HUES6 (cell line): Measurements from ENCODE around the gene SLC24A1.

Experiments used
- H3K27ac ChIP-seq: 2 replicates; pipeline ENCODE4 v1.7.0; 2013; ENCODE audit warnings: low read depth, mild to moderate bottlenecking, low read length, inconsistent platforms
- H3K27me3 ChIP-seq: 2 replicates; pipeline ENCODE4 v1.6.1; 2013; ENCODE audit warnings: low read length; ENCODE audit not compliant: control insufficient read depth, insufficient read depth
- H3K36me3 ChIP-seq: 2 replicates; pipeline ENCODE4 v1.6.1; 2013; ENCODE audit warnings: low read length; ENCODE audit not compliant: control insufficient read depth, insufficient read depth
- H3K4me1 ChIP-seq: 2 replicates; pipeline ENCODE4 v1.6.1; 2013; ENCODE audit warnings: low read length; ENCODE audit not compliant: control insufficient read depth, insufficient read depth
- H3K4me3 ChIP-seq: 2 replicates; pipeline ENCODE4 v1.5.1; 2013; ENCODE audit warnings: low read depth, low read length
- H3K9ac ChIP-seq: one replicate; pipeline ENCODE4 v1.6.1; 2013; ENCODE audit warnings: mild to moderate bottlenecking, low read length
- H3K9me3 ChIP-seq: 2 replicates; pipeline ENCODE4 v1.6.1; 2013; ENCODE audit warnings: low read depth, low read length; ENCODE audit not compliant: control insufficient read depth, insufficient read depth

The SLC24A1 gene

DNA sequence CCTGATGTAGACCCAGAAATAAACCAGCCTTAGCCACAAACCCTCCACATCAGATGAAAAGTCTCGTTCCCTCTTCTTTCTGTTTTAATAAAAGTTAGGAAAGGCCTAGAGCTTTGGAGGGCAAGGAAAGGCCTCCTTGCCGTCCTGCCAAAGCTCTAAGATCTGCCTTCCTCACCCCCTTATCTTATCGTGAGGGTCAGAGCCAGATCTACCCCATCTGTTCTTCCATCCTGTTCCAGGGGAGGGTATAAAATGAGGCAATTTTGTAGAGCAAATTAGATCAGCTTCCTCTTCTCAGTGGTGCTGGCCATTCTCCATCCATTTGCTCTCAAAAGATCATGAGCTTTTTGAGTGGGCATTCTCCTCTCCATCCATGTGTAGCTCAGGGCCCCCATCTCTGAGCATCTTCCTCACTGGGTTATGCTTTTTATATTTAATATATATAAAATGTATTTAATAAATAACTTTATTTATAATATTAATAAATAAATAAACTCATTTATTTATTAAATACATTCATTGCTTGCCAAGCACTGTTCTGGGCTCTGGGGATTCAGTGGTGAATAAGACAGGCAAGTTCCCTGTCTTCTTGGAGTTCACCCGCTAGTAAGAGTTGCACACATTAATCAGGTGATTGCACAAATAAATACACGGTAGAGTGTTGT, 2.0 kb upstream of the SLC24A1 start:
- no peak overlapping the region for H3K27ac ChIP-seq
- H3K4me3 ChIP-seq: no peak overlapping the region
- H3K36me3 ChIP-seq: 0 out of 2 replicates have a peak, but pooled peaks cover 4% of the 10 kb centered on the region
- no peak overlapping the region for H3K9ac ChIP-seq
- no peaks in the 10 kb centered on the region for H3K9me3 ChIP-seq
- peaks cover 16% of the 10 kb centered on the region for H3K4me1 ChIP-seq
- no peaks in the 10 kb centered on the region for H3K27me3 ChIP-seq

DNA sequence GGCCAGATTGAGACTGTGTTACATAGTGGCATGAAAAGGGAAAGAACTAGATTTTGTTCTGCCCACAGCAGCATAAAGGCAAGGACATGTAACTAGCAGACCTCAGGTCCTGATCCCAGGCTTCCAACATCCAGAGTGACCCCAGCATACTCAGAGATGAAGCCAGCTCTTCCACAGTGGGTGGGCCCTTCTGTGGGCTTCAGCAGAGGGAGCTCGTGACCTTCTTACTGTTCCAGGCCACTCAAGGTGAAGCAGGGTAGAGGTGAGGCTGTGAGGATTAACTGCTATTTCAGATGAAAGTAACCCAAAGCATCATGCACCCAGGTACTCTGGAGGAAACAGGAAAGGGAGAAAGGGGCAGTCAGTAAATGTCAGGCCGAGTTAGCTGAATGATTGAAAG, 905 bp upstream of the SLC24A1 start:
- Histone ChIP-seq H3K9ac (no peak overlapping the region), H3K4me3 (no peak overlapping the region), H3K36me3 (0 out of 2 replicates have a peak, but pooled peaks cover 4% of the 10 kb centered on the region), H3K27me3 (no peaks in the 10 kb centered on the region), H3K27ac (no peak overlapping the region), H3K9me3 (no peaks in the 10 kb centered on the region), H3K4me1 (peaks cover 16% of the 10 kb centered on the region)

DNA sequence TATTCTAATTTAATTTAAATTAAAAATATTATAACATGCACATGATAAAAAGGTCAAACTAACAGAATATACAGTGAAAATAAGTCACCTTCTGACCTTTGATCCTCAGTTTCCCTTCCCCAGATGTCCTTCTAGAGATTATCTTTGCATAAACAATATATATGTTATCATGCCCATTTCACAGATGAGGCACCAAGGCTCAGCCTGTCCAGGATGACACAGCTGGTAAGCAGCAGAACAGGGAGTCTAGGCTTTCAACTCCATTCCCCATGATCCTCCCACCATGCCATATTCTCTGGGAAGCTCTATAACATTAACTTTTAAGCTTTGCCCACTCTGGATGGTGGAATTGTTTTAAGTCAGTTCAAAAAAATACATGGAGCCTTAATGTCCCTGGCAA, 1.4 kb downstream of the SLC24A1 start:
- peaks cover 16% of the 10 kb centered on the region for H3K4me1 ChIP-seq
- no peaks in the 10 kb centered on the region for H3K9me3 ChIP-seq
- no peak overlapping the region for H3K4me3 ChIP-seq
- 0 out of 2 replicates have a peak, but pooled peaks cover 4% of the 10 kb centered on the region for H3K36me3 ChIP-seq
- no peak overlapping the region for H3K27ac ChIP-seq
- H3K9ac ChIP-seq: no peak overlapping the region
- no peaks in the 10 kb centered on the region for H3K27me3 ChIP-seq

DNA sequence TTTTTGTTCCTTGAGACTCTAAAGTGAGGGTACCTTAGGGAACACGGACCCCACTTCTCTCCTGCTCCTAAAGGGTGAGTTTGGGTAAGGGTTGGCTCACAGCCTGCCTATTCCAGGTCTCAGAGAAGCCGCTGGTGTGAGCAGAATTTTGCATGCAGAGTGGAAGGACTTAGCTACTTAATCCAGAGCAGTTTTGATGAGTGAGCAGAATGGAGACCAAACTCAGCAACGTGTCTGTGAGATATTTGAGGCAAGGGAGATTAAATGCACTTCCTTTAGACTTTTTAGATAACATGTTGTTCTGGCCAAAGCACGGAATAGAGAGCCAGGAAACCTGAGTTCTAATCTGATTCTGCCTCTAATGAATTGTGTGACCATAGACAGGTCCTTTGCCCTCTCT, 5.1 kb downstream of the SLC24A1 start:
- 0 out of 2 replicates have a peak, but pooled peaks cover 4% of the 10 kb centered on the region for H3K36me3 ChIP-seq
- no peak overlapping the region for H3K4me3 ChIP-seq
- no peaks in the 10 kb centered on the region for H3K9me3 ChIP-seq
- peaks cover 3% of the 10 kb centered on the region; the same call in 1 of the 2 replicates for H3K4me1 ChIP-seq
- H3K27me3 ChIP-seq: no peaks in the 10 kb centered on the region
- H3K27ac ChIP-seq: no peak overlapping the region
- H3K9ac ChIP-seq: no peak overlapping the region

DNA sequence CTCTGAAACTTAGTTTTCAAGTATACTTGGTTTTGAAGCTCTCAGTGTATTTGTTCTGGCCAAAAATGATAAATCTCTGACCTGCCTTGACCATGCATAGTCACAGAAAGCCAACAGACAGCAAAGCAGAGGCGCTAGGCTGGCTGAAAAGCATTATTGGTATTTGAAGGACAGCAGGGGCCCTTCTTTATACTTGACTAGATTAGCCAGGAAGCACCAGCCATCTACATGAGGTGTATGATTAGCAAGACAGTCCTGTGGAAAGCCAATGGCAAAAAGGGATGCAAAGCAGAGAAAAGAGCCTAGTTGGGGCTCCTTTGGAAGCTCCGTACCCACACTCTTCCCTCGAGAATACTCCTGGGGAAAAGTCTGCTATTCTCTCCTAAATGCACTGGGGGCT, 7.8 kb downstream of the SLC24A1 start:
- no peaks in the 10 kb centered on the region for H3K9me3 ChIP-seq
- H3K9ac ChIP-seq: no peak overlapping the region

DNA sequence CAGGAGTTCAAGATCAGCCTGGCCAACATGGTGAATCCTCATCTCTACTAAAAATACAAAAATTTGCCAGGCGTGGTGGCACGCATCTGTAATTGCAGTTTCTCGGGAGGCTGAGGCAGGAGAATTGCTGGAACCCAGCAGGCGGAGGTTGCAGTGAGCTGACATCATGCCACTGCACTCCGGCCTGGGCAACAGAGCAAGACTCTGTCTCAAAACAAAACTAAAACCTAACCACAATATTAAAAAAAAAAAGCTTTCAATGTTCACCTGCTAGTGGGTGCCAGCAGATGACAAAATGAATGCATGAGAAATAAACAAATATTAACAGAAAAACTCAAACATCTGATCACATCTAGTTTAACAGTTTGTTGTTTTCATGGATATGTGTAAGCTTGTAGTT, 9.0 kb downstream of the SLC24A1 start:
- H3K4me1 ChIP-seq: peaks cover 3% of the 10 kb centered on the region; the same call in 1 of the 2 replicates

More for the DNA sequence above, 7.8 kb downstream of the SLC24A1 start:
- H3K4me3 ChIP-seq: no peak overlapping the region
- no peak overlapping the region for H3K27ac ChIP-seq
- H3K4me1 ChIP-seq: peaks cover 3% of the 10 kb centered on the region; the same call in 1 of the 2 replicates
- 0 out of 2 replicates have a peak, but pooled peaks cover under 1% of the 10 kb centered on the region for H3K36me3 ChIP-seq
- H3K27me3 ChIP-seq: no peaks in the 10 kb centered on the region

DNA sequence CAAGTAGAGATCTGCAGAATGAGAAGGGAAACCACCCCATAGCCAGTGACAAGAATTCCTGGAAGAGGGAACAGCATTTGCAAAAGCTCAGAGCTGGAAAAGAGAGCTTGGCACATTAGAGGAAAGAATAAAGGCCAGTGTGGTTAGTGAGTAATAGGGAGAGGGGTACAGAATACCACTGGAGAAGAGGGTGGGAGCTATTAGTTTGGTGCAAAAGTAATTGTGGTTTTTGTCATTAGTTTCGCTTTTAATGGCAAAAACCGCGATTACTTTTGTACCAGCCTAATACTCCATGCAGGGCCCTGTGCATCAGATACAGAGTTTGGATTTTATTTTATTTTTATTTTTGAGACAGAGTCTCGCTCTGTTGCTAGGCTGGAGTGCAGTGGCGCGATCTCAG, 9.8 kb downstream of the SLC24A1 start:
- Histone ChIP-seq H3K9ac (no peak overlapping the region), H3K4me3 (no peak overlapping the region), H3K9me3 (no peaks in the 10 kb centered on the region), H3K36me3 (no peaks in the 10 kb centered on the region), H3K27ac (no peak overlapping the region), H3K4me1 (peaks cover 3% of the 10 kb centered on the region; the same call in 1 of the 2 replicates), H3K27me3 (no peaks in the 10 kb centered on the region)

More for the DNA sequence above, 9.0 kb downstream of the SLC24A1 start:
- Histone ChIP-seq H3K9me3 (no peaks in the 10 kb centered on the region), H3K9ac (no peak overlapping the region), H3K4me3 (no peak overlapping the region), H3K36me3 (no peaks in the 10 kb centered on the region), H3K27me3 (no peaks in the 10 kb centered on the region), H3K27ac (no peak overlapping the region)

DNA sequence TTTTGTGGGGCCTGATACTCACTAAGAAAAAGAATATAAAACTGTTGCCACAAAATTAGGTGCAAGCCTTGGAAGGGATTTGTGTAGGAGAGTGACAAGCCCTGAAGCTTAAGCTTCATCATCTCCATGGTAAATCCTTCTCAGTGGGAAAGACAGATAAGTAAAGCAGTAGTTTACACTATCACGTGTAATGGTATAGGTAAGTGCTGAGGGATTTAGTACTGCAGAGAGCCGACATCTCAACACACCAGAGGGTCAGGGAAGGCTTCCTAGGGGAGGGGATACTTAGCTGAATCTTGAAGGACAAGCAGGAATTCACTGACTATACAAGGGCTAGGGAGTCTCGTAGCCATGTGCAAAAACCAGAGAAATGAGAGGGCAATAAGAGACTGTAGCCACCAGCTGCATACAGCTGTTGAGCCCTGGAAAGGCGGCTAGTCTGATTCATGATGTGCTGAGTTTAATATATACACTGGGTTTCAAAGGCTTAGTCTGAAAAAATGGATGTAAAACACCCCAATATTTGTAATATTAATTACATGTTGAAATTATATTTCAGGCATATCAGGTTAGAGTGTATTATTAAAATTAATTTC, 11.1 kb downstream of the SLC24A1 start:
- H3K36me3 ChIP-seq: no peaks in the 10 kb centered on the region
- H3K27ac ChIP-seq: no peak overlapping the region
- H3K27me3 ChIP-seq: no peaks in the 10 kb centered on the region
- no peak overlapping the region for H3K4me3 ChIP-seq
- H3K9me3 ChIP-seq: no peaks in the 10 kb centered on the region
- no peak overlapping the region for H3K9ac ChIP-seq
- peaks cover 3% of the 10 kb centered on the region; the same call in 1 of the 2 replicates for H3K4me1 ChIP-seq

DNA sequence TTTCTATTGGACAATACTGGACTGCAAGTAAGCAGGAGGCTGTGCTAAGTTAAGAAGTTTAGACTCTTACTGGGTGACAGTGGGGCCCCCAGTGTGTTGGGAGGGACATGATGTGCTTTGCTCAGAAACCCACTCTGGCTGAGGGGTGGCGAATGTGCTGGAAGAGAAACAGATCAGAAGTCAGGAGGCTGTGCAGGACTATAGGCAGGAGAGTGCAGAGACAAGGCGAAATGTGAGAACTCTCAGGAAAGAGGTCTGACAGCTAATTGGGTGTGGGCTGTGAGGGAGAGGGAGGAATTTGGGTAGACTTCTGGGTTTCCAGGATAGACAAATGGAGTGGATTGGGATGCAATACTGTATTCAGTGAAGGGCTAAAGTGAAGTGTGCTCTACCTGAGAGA, 12.0 kb downstream of the SLC24A1 start:
- Histone ChIP-seq H3K4me1 (peaks cover 8% of the 10 kb centered on the region; the same call in 1 of the 2 replicates), H3K27me3 (no peaks in the 10 kb centered on the region), H3K4me3 (no peak overlapping the region), H3K9ac (no peak overlapping the region), H3K27ac (no peak overlapping the region), H3K36me3 (no peaks in the 10 kb centered on the region), H3K9me3 (no peaks in the 10 kb centered on the region)

DNA sequence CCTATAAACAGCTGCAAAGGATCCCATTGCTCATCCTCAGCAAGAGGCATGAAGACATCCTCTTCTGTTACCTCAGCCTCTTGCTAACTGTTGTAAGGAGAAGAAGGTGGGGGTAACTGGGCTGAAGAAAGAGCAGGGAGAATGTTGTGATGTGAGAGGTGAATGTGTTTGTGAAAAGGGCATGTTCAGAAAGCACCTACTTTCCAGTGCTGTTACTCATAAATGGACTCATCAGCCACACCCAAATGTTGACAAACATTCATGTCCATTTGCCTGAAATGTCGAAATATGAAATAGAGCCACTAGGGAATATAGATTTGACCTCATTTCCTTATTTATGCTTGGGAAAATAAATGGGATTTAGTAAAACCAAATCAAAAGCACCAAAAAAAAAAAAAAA, 12.6 kb downstream of the SLC24A1 start:
- Histone ChIP-seq H3K4me1 (peaks cover 7% of the 10 kb centered on the region; the same call in 1 of the 2 replicates), H3K27ac (no peak overlapping the region), H3K36me3 (no peaks in the 10 kb centered on the region), H3K4me3 (no peak overlapping the region), H3K27me3 (no peaks in the 10 kb centered on the region), H3K9me3 (no peaks in the 10 kb centered on the region), H3K9ac (no peak overlapping the region)

DNA sequence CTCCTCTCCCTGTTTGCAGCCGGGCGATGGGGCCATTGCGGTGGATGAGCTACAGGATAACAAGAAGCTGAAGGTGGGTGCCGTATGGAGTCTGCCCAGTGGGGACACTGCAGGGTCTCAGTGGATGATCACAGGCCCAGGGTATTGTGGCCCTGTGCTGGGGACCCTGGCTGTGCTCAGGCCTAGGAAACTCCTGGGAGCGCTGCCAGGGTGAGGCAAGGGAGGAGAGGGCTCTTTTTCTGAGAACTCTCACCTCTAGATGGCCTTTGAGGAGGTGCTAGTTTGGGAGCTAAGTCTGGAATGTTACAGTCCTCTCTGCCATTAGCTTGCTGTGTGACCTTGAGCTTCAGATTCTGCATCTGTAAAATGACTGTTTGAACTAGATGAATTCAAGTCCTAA, 16.4 kb downstream of the SLC24A1 start:
- Histone ChIP-seq H3K4me1 (peaks cover 5% of the 10 kb centered on the region; the same call in 1 of the 2 replicates), H3K27ac (no peak overlapping the region), H3K9me3 (no peaks in the 10 kb centered on the region), H3K9ac (no peak overlapping the region), H3K36me3 (no peaks in the 10 kb centered on the region), H3K27me3 (no peaks in the 10 kb centered on the region), H3K4me3 (no peak overlapping the region)
